ENCODE data around the gene ADAM10.

Gene ADAM10

DNA sequence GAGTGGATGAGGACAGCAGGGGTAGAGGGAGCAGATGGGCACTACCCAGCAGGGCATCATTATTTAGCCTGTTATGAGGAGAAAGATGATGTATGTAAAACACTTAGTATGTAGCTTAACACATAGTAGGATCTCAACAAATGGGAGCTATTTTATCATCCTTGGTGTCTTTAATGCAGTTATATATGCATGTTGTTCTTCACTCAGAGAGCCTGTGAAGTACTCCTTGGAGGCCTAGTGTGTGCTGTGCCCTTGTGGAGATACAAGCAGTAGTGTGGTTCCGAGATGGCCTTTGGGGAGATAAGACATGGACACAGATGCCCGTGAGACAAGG is 193.5 kb downstream of the ADAM10 start:
- no peak overlapping the region for H3K4me3 ChIP-seq (ENCODE audit: low read depth, low read length)
- ChIA-PET POLR2A (no interaction called here), CTCF (interaction anchor here (1.3 kb wide), 1 partner anchor 19 kb away, joined by 3 read pairs; no protein-coding TSS in a partner anchor)
- no peak for TF ChIP-seq CTCF (IDR thresholded peaks at IDR 0.05; ENCODE audit: insufficient read depth, low read length, missing control alignments)
- no peak for DNase-seq (ENCODE audit: low read depth, low spot score)

GRCh38 chr15:58555162-58556027 is 194.1 kb downstream of the ADAM10 start:
- ChIA-PET CTCF (interaction anchor here (1.3 kb wide), 1 partner anchor 19 kb away, joined by 3 read pairs; no protein-coding TSS in a partner anchor), POLR2A (no interaction called here)
- no peak overlapping the region for H3K4me3 ChIP-seq (ENCODE audit: low read depth, low read length)
- TF ChIP-seq CTCF (IDR thresholded peaks at IDR 0.05; ENCODE audit: insufficient read depth, low read length, missing control alignments): no peak
- no peak for DNase-seq (ENCODE audit: low read depth, low spot score)

GRCh38 chr15:58554758-58555157 is 194.7 kb downstream of the ADAM10 start:
- no peak overlapping the region for H3K4me3 ChIP-seq (ENCODE audit: low read depth, low read length)
- ChIA-PET POLR2A (no interaction called here), CTCF (no interaction called here)
- DNase-seq (ENCODE audit: low read depth, low spot score): no peak
- TF ChIP-seq CTCF (IDR thresholded peaks at IDR 0.05; ENCODE audit: insufficient read depth, low read length, missing control alignments): no peak

DNA sequence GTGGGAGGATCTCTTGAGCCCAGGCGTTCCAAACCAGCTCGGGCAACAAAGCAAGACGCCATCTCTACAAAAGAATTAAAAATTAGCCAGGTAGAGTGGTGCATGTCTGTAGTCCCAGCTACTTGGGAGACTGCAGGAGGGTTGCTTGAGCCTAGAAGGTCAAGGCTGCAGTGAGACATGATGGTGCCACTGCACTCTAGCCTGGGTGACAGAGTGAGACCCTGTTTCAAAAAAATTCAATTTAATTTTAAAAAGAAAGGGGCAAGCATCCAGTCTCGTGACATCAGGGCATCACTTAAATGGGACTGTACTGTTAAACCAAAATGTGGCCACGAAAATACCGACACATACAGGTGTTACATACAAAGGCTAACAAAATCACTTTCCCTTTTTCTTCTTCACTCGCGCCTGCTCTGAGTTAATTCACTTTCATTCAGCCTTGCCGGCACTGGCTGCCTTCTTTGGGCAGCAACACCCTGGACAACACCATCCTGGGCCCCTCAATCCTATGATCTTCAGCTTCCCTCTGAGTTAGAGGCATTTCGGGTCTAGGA is 196.1 kb downstream of the ADAM10 start:
- POLR2A ChIA-PET: no interaction called here

GRCh38 chr15:58552505-58553364 is 196.8 kb downstream of the ADAM10 start:
- no peak overlapping the region for H3K4me3 ChIP-seq (ENCODE audit: low read depth, low read length)
- no peak for TF ChIP-seq CTCF (IDR thresholded peaks at IDR 0.05; ENCODE audit: insufficient read depth, low read length, missing control alignments)
- POLR2A ChIA-PET: no interaction called here
- DNase-seq (ENCODE audit: low read depth, low spot score): no peak
- CTCF ChIA-PET: interaction anchor here (1.2 kb wide), 1 partner anchor 23 kb away, joined by 3 read pairs; no protein-coding TSS in a partner anchor

More for the DNA sequence above, 196.1 kb downstream of the ADAM10 start:
- DNase-seq (ENCODE audit: low read depth, low spot score): no peak
- no peak for TF ChIP-seq CTCF (IDR thresholded peaks at IDR 0.05; ENCODE audit: insufficient read depth, low read length, missing control alignments)
- CTCF ChIA-PET: no interaction called here
- H3K4me3 ChIP-seq (ENCODE audit: low read depth, low read length): no peak overlapping the region

Measured in AG04449 (cell line).